Calu3 (cell line): Measurements from ENCODE around the gene HIVEP1. TPM values are rescaled to one million over a fixed set of nuclear protein-coding genes. Genes with fewer than 3 reads are reported as not detected.

Experiments
- BruUV-seq: library from RNA; stranded (reverse); fragments of 400-500 nt; replicated peaks from 2 replicates; lab custom pipeline; 2021; lab: Mats Ljungman, UMichigan
- CTCF ChIA-PET: fragments of 300-600 bp; sonication (Branson Sonifier 250); formaldehyde crosslinking; loops from one replicate; lab custom pipeline; 2022; ENCODE audit warnings: antibody characterized with exemption; lab: Charles Lee
- DNase-seq: peaks from one replicate; pipeline ENCODE4 v3.0.0; 2022
- H3K27ac Mint-ChIP-seq: one replicate; pipeline ENCODE4 v1.8.0; 2022; ENCODE audit warnings: mixed read lengths; ENCODE audit not compliant: unreplicated experiment
- H3K27me3 Mint-ChIP-seq: one replicate; pipeline ENCODE4 v1.8.0; 2022; ENCODE audit warnings: mixed read lengths; ENCODE audit not compliant: unreplicated experiment
- H3K36me3 Mint-ChIP-seq: one replicate; pipeline ENCODE4 v1.8.0; 2022; ENCODE audit warnings: mild to moderate bottlenecking, moderate library complexity, mixed read lengths; ENCODE audit not compliant: insufficient read depth, unreplicated experiment
- H3K4me1 Mint-ChIP-seq: one replicate; pipeline ENCODE4 v1.8.0; 2022; ENCODE audit warnings: mild to moderate bottlenecking, low read depth, mixed read lengths; ENCODE audit not compliant: unreplicated experiment
- H3K4me3 Mint-ChIP-seq: one replicate; pipeline ENCODE4 v1.8.0; 2022; ENCODE audit warnings: mild to moderate bottlenecking, low read depth, moderate library complexity, mixed read lengths; ENCODE audit not compliant: unreplicated experiment
- H3K9me3 Mint-ChIP-seq: one replicate; pipeline ENCODE4 v1.8.0; 2022; ENCODE audit warnings: low read depth, mixed read lengths; ENCODE audit not compliant: unreplicated experiment
- intact Hi-C: fragments of 100-400 bp; cut with micrococcal nuclease; formaldehyde crosslinking; loops from one replicate; pipeline ENCODE4 v1.10.0; 2022; ENCODE audit not compliant: unreplicated experiment
- total RNA-seq: library from RNA; stranded (reverse); gene quantifications from 2 replicates; pipeline ENCODE4 v1.2.3, GENCODE V29; 2022
- TF ChIP-seq, protein P1 (sequence below): fragments of 200-600 bp; IDR thresholded peaks from one replicate; pipeline ENCODE4 v1.8.0; 2022; ENCODE audit warnings: antibody characterized with exemption; ENCODE audit not compliant: unreplicated experiment

HIVEP1 gene
- total RNA-seq, 1 experiment from 2014 or later: 16.1 TPM

DNA sequence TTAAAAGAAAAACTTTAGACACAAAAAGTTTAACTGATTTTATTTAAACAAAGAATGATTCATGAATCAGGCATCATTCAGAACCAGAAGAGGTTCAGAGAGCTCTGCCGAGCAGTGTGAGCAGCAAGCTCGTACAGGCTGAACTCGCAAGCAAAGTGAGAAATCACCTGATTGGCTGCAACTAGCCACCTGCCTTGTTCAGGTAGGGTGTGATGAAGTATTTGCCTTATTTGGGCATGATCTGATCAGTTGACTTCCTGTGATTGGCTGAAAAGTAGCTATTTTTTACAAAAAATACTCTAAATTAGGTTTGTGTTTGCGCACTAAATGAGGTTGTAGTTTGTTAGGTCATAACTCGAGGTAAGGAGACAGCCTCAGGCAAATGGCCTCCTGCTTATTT, 80.7 kb downstream of the HIVEP1 start:
- TF ChIP-seq, protein P1, sequence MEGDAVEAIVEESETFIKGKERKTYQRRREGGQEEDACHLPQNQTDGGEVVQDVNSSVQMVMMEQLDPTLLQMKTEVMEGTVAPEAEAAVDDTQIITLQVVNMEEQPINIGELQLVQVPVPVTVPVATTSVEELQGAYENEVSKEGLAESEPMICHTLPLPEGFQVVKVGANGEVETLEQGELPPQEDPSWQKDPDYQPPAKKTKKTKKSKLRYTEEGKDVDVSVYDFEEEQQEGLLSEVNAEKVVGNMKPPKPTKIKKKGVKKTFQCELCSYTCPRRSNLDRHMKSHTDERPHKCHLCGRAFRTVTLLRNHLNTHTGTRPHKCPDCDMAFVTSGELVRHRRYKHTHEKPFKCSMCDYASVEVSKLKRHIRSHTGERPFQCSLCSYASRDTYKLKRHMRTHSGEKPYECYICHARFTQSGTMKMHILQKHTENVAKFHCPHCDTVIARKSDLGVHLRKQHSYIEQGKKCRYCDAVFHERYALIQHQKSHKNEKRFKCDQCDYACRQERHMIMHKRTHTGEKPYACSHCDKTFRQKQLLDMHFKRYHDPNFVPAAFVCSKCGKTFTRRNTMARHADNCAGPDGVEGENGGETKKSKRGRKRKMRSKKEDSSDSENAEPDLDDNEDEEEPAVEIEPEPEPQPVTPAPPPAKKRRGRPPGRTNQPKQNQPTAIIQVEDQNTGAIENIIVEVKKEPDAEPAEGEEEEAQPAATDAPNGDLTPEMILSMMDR: no peak
- Mint-ChIP-seq H3K27ac (no peak overlapping the region), H3K4me3 (no peak overlapping the region), H3K36me3 (no peaks in the 10 kb centered on the region), H3K27me3 (no peaks in the 10 kb centered on the region), H3K9me3 (no peaks in the 10 kb centered on the region), H3K4me1 (no peaks in the 10 kb centered on the region)
- no peak for DNase-seq
- CTCF ChIA-PET: no interaction called here
- intact Hi-C loops: no loop called here
- BruUV-seq: no TSS peak

GRCh38 chr6:12094689-12095088, 82.6 kb downstream of the HIVEP1 start:
- no peak overlapping the region for H3K27ac Mint-ChIP-seq
- no peak for DNase-seq
- H3K9me3 Mint-ChIP-seq: no peaks in the 10 kb centered on the region
- H3K4me1 Mint-ChIP-seq: no peaks in the 10 kb centered on the region
- no peaks in the 10 kb centered on the region for H3K36me3 Mint-ChIP-seq
- H3K4me3 Mint-ChIP-seq: no peak overlapping the region
- TF ChIP-seq, protein P1: no peak
- no peaks in the 10 kb centered on the region for H3K27me3 Mint-ChIP-seq
- BruUV-seq: no TSS peak
- CTCF ChIA-PET: no interaction called here
- intact Hi-C loops: no loop called here

DNA sequence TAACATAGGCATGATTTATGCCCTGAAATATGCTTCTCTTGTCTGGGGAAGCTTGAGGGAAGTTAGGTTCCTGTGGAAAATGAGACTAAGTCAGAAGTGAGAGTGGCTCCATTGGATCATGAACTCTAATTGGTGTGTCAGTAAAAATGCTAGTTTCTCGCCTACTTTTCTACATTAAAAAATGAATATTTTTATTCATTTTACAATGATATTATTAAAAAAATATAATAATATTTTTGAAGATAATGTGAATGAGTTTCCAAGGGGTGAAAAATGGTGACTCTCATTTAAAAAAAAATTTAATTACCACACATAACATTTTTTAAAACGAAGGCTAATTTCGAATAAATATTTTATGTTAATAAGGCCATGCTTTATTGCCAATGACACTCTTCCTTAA, 84.2 kb downstream of the HIVEP1 start:
- H3K4me1 Mint-ChIP-seq: no peaks in the 10 kb centered on the region
- TF ChIP-seq, protein P1: no peak
- no peaks in the 10 kb centered on the region for H3K9me3 Mint-ChIP-seq
- CTCF ChIA-PET: no interaction called here
- DNase-seq: no peak
- H3K4me3 Mint-ChIP-seq: no peak overlapping the region
- H3K27ac Mint-ChIP-seq: no peak overlapping the region
- no peaks in the 10 kb centered on the region for H3K27me3 Mint-ChIP-seq
- intact Hi-C loops: no loop called here
- BruUV-seq: no TSS peak
- no peaks in the 10 kb centered on the region for H3K36me3 Mint-ChIP-seq

DNA sequence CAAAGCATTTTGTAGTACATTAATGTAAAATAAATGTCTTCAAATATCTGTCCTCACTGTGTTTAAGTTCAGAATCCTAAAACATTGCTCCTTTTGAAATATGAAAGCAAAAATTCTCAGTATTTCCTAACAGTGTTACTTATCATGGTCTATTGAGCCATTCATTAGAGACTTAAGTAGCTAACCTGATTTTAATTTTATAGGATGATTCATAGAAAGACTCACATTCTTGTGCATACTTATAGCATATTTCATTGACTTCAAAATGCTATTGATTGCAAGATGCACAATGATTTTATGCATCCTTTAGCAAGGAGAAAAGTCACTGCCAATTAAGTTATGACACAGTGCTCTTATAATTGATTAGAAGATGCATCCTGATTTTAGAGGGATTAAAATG, 85.7 kb downstream of the HIVEP1 start:
- CTCF ChIA-PET: no interaction called here
- Mint-ChIP-seq H3K27ac (no peak overlapping the region), H3K4me1 (no peaks in the 10 kb centered on the region), H3K4me3 (no peak overlapping the region), H3K36me3 (no peaks in the 10 kb centered on the region), H3K27me3 (no peaks in the 10 kb centered on the region), H3K9me3 (no peaks in the 10 kb centered on the region)
- intact Hi-C loops: no loop called here
- no peak for DNase-seq
- TF ChIP-seq, protein P1: no peak
- BruUV-seq: no TSS peak
